Measurements from ENCODE around the gene TGFB1. TPM values are rescaled to one million over a fixed set of nuclear protein-coding genes. Genes with fewer than 3 reads are reported as not detected.
A peak's percentile ranks its signal among the peaks of the same experiment; 100 is the strongest.

The TGFB1 gene
- total and polyA plus RNA-seq, 2 of the 13 experiments (the other 11 are each of a cell fraction or from before 2014, with no cell fraction given) = 4.1 to 5.4 TPM

- TF ChIP-seq ZNF318 (CRISPR knock-in tag; IDR thresholded peaks at IDR 0.05) (no peak), HDAC6 (IDR thresholded peaks at IDR 0.05; ENCODE audit: low read depth, low read length) (no peak), KLF9 (CRISPR knock-in tag; IDR thresholded peaks at IDR 0.05; ENCODE audit: low read depth) (no peak), HDAC1 (CRISPR knock-in tag; IDR thresholded peaks at IDR 0.05) (peak; percentile 56; the same call in 1 of the 2 replicates), KDM3A (CRISPR knock-in tag; IDR thresholded peaks at IDR 0.05; ENCODE audit: low read depth) (no peak), ZNF468 (CRISPR knock-in tag; IDR thresholded peaks at IDR 0.05) (no peak), PREB (CRISPR knock-in tag; IDR thresholded peaks at IDR 0.05) (no peak), CBFB (CRISPR knock-in tag; IDR thresholded peaks at IDR 0.05) (peak; percentile 83), ATF7 (IDR thresholded peaks at IDR 0.05) (peak; percentile 56), ATF7 (CRISPR knock-in tag; IDR thresholded peaks at IDR 0.05) (0 out of 2 replicates have a peak, but pooled peaks have one; percentile 38), ARNT2 (CRISPR knock-in tag; IDR thresholded peaks at IDR 0.05; ENCODE audit: low read depth) (0 out of 2 replicates have a peak, but pooled peaks have one; percentile 40), ZNF557 (CRISPR knock-in tag; IDR thresholded peaks at IDR 0.05) (no peak), SPEN (CRISPR knock-in tag; IDR thresholded peaks at IDR 0.05; ENCODE audit: low read depth) (peak; percentile 28; the same call in 1 of the 2 replicates), ZNF639 (CRISPR knock-in tag; conservative IDR thresholded peaks at IDR 0.05) (no peak)
- TF ChIP-seq, protein P1, sequence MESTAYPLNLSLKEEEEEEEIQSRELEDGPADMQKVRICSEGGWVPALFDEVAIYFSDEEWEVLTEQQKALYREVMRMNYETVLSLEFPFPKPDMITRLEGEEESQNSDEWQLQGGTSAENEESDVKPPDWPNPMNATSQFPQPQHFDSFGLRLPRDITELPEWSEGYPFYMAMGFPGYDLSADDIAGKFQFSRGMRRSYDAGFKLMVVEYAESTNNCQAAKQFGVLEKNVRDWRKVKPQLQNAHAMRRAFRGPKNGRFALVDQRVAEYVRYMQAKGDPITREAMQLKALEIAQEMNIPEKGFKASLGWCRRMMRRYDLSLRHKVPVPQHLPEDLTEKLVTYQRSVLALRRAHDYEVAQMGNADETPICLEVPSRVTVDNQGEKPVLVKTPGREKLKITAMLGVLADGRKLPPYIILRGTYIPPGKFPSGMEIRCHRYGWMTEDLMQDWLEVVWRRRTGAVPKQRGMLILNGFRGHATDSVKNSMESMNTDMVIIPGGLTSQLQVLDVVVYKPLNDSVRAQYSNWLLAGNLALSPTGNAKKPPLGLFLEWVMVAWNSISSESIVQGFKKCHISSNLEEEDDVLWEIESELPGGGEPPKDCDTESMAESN (CRISPR knock-in tag; conservative IDR thresholded peaks at IDR 0.05) = 0 out of 2 replicates have a peak, but pooled peaks have one; percentile 22
Measured at GRCh38 chr19:41321600-41322270, 32.0 kb downstream of the TGFB1 start (continued).

All from HepG2 (cell line).